SJSA1 (cell line): ENCODE results near the gene HEBP2. TPM values are rescaled to one million over a fixed set of nuclear protein-coding genes. Genes with fewer than 3 reads are reported as not detected.
A peak's percentile ranks its signal among the peaks of the same experiment; 100 is the strongest.
"Not testable (repeated sequence)": the region's sequence is repeated elsewhere in the genome, so short reads cannot be mapped to it uniquely, and the experiment has no call there.

ENCODE experiments used
- DNase-seq, 2 experiments: peaks; one replicate each; pipeline ENCODE4 v3.0.0-alpha.2; 2015 to 2020; ENCODE audit warnings: low spot score in 2 of 2, low read depth in 1 of 2
- H3K27ac ChIP-seq: fragments of 250-450 bp; sonication (Bioruptor Pico); 2 replicates; pipeline ENCODE4 v1.5.1; 2020; ENCODE audit warnings: mild to moderate bottlenecking, moderate library complexity
- H3K27me3 ChIP-seq: fragments of 250-450 bp; sonication (Bioruptor Pico); replicated peaks from 2 replicates; pipeline ENCODE4 v1.5.1; 2020; ENCODE audit warnings: mild to moderate bottlenecking, moderate library complexity
- H3K36me3 ChIP-seq: fragments of 250-450 bp; sonication (Bioruptor Pico); 2 replicates; pipeline ENCODE4 v1.5.1; 2020; ENCODE audit warnings: mild to moderate bottlenecking
- H3K4me1 ChIP-seq: fragments of 250-450 bp; sonication (Bioruptor Pico); replicated peaks from 2 replicates; pipeline ENCODE4 v1.6.1; 2021; ENCODE audit warnings: mild to moderate bottlenecking
- H3K4me3 ChIP-seq: fragments of 250-450 bp; sonication (Bioruptor Pico); 2 replicates; pipeline ENCODE4 v1.5.1; 2020; ENCODE audit warnings: mild to moderate bottlenecking
- H3K9me3 ChIP-seq: fragments of 250-450 bp; sonication (Bioruptor Pico); replicated peaks from 2 replicates; pipeline ENCODE4 v1.5.1; 2020; ENCODE audit warnings: mild to moderate bottlenecking
- total RNA-seq: library from RNA; depleted of rRNA; stranded (reverse); fragments of >200 nt; shearing (Covaris generic); gene quantifications from 2 replicates; pipeline ENCODE4 v1.2.3, GENCODE V29; 2014; rRNA removed

The HEBP2 gene, protein sequence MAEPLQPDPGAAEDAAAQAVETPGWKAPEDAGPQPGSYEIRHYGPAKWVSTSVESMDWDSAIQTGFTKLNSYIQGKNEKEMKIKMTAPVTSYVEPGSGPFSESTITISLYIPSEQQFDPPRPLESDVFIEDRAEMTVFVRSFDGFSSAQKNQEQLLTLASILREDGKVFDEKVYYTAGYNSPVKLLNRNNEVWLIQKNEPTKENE
- 22.8 and 64.8 TPM in 2 replicates for total RNA-seq

GRCh38 chr6:138403801-138404665 lies at the start of gene HEBP2:
Gene HEBP2 (plus strand): TSS chr6:138404223. CDS start chr6:138404496, 273 bp downstream.
- Histone ChIP-seq H3K36me3 (peaks cover 27% of the 10 kb centered on the region), H3K27me3 (no peaks in the 10 kb centered on the region), H3K4me1 (peaks cover 9% of the 10 kb centered on the region), H3K9me3 (no peaks in the 10 kb centered on the region), H3K4me3 (peak within 1 kb of the TSS; percentile 74), H3K27ac (peak within 1 kb of the TSS; percentile 48)
- peak; percentile 86 to 91 for DNase-seq

- no peak overlapping the region for H3K27ac ChIP-seq
- no peaks in the 10 kb centered on the region for H3K27me3 ChIP-seq
- H3K9me3 ChIP-seq = no peaks in the 10 kb centered on the region
- no peak overlapping the region for H3K4me3 ChIP-seq
- DNase-seq = no peak
- H3K4me1 ChIP-seq = no peaks in the 10 kb centered on the region
- no peaks in the 10 kb centered on the region for H3K36me3 ChIP-seq
These were observed 46.1 kb upstream of the HEBP2 start for GRCh38 chr6:138357928-138358327.

- H3K4me1 ChIP-seq, H3K27ac ChIP-seq, H3K36me3 ChIP-seq, H3K9me3 ChIP-seq, H3K27me3 ChIP-seq, H3K4me3 ChIP-seq, DNase-seq: not testable (repeated sequence)
These were observed 35.3 kb upstream of the HEBP2 start for GRCh38 chr6:138368684-138369083.

GRCh38 chr6:138370631-138371451 lies 33.2 kb upstream of the HEBP2 start:
- Histone ChIP-seq H3K4me3 (no peak overlapping the region), H3K27ac (no peak overlapping the region), H3K9me3 (no peaks in the 10 kb centered on the region), H3K27me3 (no peaks in the 10 kb centered on the region), H3K36me3 (no peaks in the 10 kb centered on the region), H3K4me1 (no peaks in the 10 kb centered on the region)
- DNase-seq = no peak

- DNase-seq = no peak
- Histone ChIP-seq H3K27ac (no peak overlapping the region), H3K4me1 (no peaks in the 10 kb centered on the region), H3K27me3 (no peaks in the 10 kb centered on the region), H3K36me3 (no peaks in the 10 kb centered on the region), H3K4me3 (no peak overlapping the region), H3K9me3 (no peaks in the 10 kb centered on the region)
These were observed 32.6 kb upstream of the HEBP2 start for GRCh38 chr6:138371452-138371711.

GRCh38 chr6:138371720-138372119 lies 32.3 kb upstream of the HEBP2 start:
- no peak for DNase-seq
- H3K27me3 ChIP-seq = no peaks in the 10 kb centered on the region
- H3K27ac ChIP-seq = no peak overlapping the region
- no peaks in the 10 kb centered on the region for H3K4me1 ChIP-seq
- H3K9me3 ChIP-seq = no peaks in the 10 kb centered on the region
- no peak overlapping the region for H3K4me3 ChIP-seq
- H3K36me3 ChIP-seq = no peaks in the 10 kb centered on the region

- no peaks in the 10 kb centered on the region for H3K9me3 ChIP-seq
- H3K4me3 ChIP-seq = no peak overlapping the region
- H3K27ac ChIP-seq = no peak overlapping the region
- no peak for DNase-seq
- no peaks in the 10 kb centered on the region for H3K4me1 ChIP-seq
- H3K36me3 ChIP-seq = no peaks in the 10 kb centered on the region
- 0 out of 2 replicates have a peak, but pooled peaks cover 3% of the 10 kb centered on the region for H3K27me3 ChIP-seq
These were observed 31.1 kb upstream of the HEBP2 start for GRCh38 chr6:138372711-138373463.

GRCh38 chr6:138374230-138374629 lies 29.8 kb upstream of the HEBP2 start:
- H3K4me1 ChIP-seq = no peaks in the 10 kb centered on the region
- H3K27ac ChIP-seq = no peak overlapping the region
- H3K9me3 ChIP-seq = no peaks in the 10 kb centered on the region
- 0 out of 2 replicates have a peak, but pooled peaks cover 3% of the 10 kb centered on the region for H3K27me3 ChIP-seq
- H3K36me3 ChIP-seq = no peaks in the 10 kb centered on the region
- DNase-seq = no peak
- H3K4me3 ChIP-seq = no peak overlapping the region

DNA sequence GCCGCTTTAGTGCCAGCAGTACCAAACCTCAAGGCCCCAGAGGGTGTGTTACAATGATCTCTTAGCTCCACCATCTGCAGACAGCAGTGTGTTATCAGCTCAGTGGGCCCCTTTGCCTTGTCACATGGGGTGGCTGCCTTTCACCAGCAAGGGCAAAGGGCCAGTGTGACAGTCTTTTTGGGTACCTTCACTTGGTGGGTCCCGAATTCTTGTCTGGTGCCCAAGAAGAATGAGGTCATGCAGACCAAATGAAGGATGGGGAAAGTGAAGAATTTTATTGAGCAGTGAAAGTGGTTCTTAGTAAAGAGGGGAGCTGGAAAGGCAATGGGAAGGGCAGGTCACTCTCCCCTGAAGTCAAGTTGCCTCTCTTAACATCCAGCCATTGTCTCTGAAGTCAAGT lies 29.2 kb upstream of the HEBP2 start:
- H3K27ac ChIP-seq = no peak overlapping the region

GRCh38 chr6:138377042-138377441 lies 27.0 kb upstream of the HEBP2 start:
- Histone ChIP-seq H3K27ac (no peak overlapping the region), H3K4me1 (no peaks in the 10 kb centered on the region)

More for the DNA sequence above, 29.2 kb upstream of the HEBP2 start:
- Histone ChIP-seq H3K4me1 (no peaks in the 10 kb centered on the region), H3K36me3 (no peaks in the 10 kb centered on the region), H3K27me3 (0 out of 2 replicates have a peak, but pooled peaks cover 3% of the 10 kb centered on the region), H3K4me3 (no peak overlapping the region), H3K9me3 (no peaks in the 10 kb centered on the region)
- DNase-seq = no peak

DNA sequence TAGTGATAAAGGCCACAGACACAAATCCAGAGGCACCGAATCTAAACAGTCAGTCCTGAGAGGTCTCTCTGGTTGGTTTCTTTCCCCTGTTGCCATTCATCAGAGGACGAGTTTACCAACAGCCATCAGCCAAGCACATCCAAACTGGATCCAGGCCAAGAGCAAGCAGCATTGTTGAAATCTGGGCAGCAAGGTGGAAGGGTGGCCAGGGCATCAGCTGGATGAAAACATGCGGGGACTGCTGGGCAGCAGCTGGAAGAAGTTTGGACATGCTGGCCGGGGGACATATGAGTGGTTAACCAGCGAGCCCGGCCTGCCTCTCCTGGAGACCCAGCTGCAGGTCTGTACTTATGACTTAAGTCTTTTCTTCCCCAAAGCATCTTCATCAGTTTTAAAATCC lies 26.2 kb upstream of the HEBP2 start, which contains the start of gene SMIM28:
TSS of gene SMIM28 (plus strand) at position 62 of the 400 bp plus-strand sequence. CDS start at position 230, 168 bp downstream.
- H3K4me3 ChIP-seq = no peak within 1 kb of the TSS
- no peaks in the 10 kb centered on the region for H3K36me3 ChIP-seq
- H3K4me1 ChIP-seq = no peaks in the 10 kb centered on the region
- no peak for DNase-seq
- no peaks in the 10 kb centered on the region for H3K9me3 ChIP-seq
- H3K27ac ChIP-seq = no peak within 1 kb of the TSS
- H3K27me3 ChIP-seq = 0 out of 2 replicates have a peak, but pooled peaks cover 3% of the 10 kb centered on the region

More at GRCh38 chr6:138377042-138377441, 27.0 kb upstream of the HEBP2 start:
- no peak for DNase-seq
- H3K36me3 ChIP-seq = no peaks in the 10 kb centered on the region
- H3K4me3 ChIP-seq = no peak overlapping the region
- no peaks in the 10 kb centered on the region for H3K9me3 ChIP-seq
- 0 out of 2 replicates have a peak, but pooled peaks cover 3% of the 10 kb centered on the region for H3K27me3 ChIP-seq

GRCh38 chr6:138378463-138378862 lies 25.6 kb upstream of the HEBP2 start:
- Histone ChIP-seq H3K27me3 (0 out of 2 replicates have a peak, but pooled peaks cover 3% of the 10 kb centered on the region), H3K36me3 (no peaks in the 10 kb centered on the region)

More at GRCh38 chr6:138378463-138378862, 25.6 kb upstream of the HEBP2 start:
- H3K27ac ChIP-seq = no peak overlapping the region
- no peak for DNase-seq
- no peaks in the 10 kb centered on the region for H3K9me3 ChIP-seq
- no peaks in the 10 kb centered on the region for H3K4me1 ChIP-seq
- H3K4me3 ChIP-seq = no peak overlapping the region
